Right lobe of liver (tissue), 6 donors: Measurements from ENCODE around the gene PAK2. TPM values are rescaled to one million over a fixed set of nuclear protein-coding genes. Genes with fewer than 3 reads are reported as not detected.
"Not testable (repeated sequence)": the region's sequence is repeated elsewhere in the genome, so short reads cannot be mapped to it uniquely, and the experiment has no call there.

ENCODE experiments used
- ATAC-seq, 4 donors: fragments of 200-7000 bp; cut with Tn5 transposase; one replicate each; pipeline ENCODE4 v1.9.1; 2020; ENCODE audit warnings: mild to moderate bottlenecking in 4 of 4, moderate library complexity in 4 of 4
- DNase-seq, 3 donors: peaks; one replicate each; pipeline ENCODE4 v3.0.0-alpha.2; 2020
- H3K27ac ChIP-seq, 3 donors: fragments of 200-600 bp; one replicate each; pipeline ENCODE4 v1.8.0; 2022
- H3K27me3 ChIP-seq, 2 donors: fragments of 200-600 bp; one replicate each; pipeline ENCODE4 v1.8.0; 2022
- H3K36me3 ChIP-seq, 4 donors: fragments of 200-600 bp; sonication (generic) in 1 of 4; one replicate each; pipeline versions ENCODE4 v1.5.1 to v1.8.0; 2017 to 2022; ENCODE audit warnings: control low read depth in 1 of 4
- H3K4me1 ChIP-seq, 4 donors: fragments of 200-600 bp; sonication (generic) in 1 of 4; one replicate each; pipeline versions ENCODE4 v1.5.1 to v1.8.0; 2017 to 2022; ENCODE audit warnings: control low read depth in 1 of 4
- H3K4me3 ChIP-seq, 3 donors: fragments of 200-600 bp; one replicate each; pipeline ENCODE4 v1.8.0; 2022
- H3K9me3 ChIP-seq, 4 donors: fragments of 200-600 bp; sonication (generic) in 1 of 4; one replicate each; pipeline versions ENCODE4 v1.5.1 to v1.8.0; 2017 to 2022; ENCODE audit warnings: control low read depth in 1 of 4
- CTCF ChIP-seq, 4 donors: fragments of 200-600 bp in 3 of 4; fragments of 450-650 bp in 1 of 4; IDR thresholded peaks; one replicate each; pipeline versions ENCODE4 v1.5.1 to v1.8.0; 2016 to 2022; ENCODE audit warnings: antibody characterized with exemption in 4 of 4, mild to moderate bottlenecking in 2 of 4
- POLR2A ChIP-seq: fragments of 450-650 bp; IDR thresholded peaks from one replicate; pipeline ENCODE4 v1.6.1; 2017; ENCODE audit warnings: antibody characterized with exemption, mild to moderate bottlenecking
- WGBS: methylation state at CpG from one replicate; pipeline ENCODE4 v1.1.6; 2018; ENCODE audit warnings: low coverage, low lambda C conversion rate; ENCODE audit not compliant: insufficient coverage; ENCODE audit errors: missing lambda C conversion rate; 5-methylcytosine and 5-hydroxymethylcytosine counted together
- intact Hi-C, 2 donors: fragments of 100-400 bp; cut with DNase I; formaldehyde crosslinking; loops; one replicate each; pipeline versions ENCODE4 v1.11.2 to v1.14.1; 2022
- total RNA-seq, 6 experiments: library from RNA; depleted of rRNA in 2 of 6; stranded (reverse); fragments of >200 nt in 2 of 6; fragmentation: NEBNext Ultra II Directional in 3 of 6; extraction: Animal tissue kit (Norgen Biotek cat#: 25700) in 3 of 6; gene quantifications; one replicate each; pipeline versions ENCODE4 v1.1.0 to v1.2.4, GENCODE V29; 2016 to 2023
- donor health status: DM: no; HTN: yes; CAD: no.
- donor health status: DM: no; HTN: no; CAD: no.
- donor health status: DM: no; HTN: no; CAD: no.
- donor health status: DM: no; HTN: yes; CAD: no.
- donor health status: DM: no; HTN: yes; CAD: no.

PAK2 gene
- total RNA-seq, 6 experiments from 2014 or later, result 35.7 to 59.6 (median 42.0) TPM

GRCh38 chr3:196849180-196849741 is 109.6 kb downstream of the PAK2 start:
- Histone ChIP-seq H3K4me1 (no peaks in the 10 kb centered on the region), H3K27ac (no peak overlapping the region), H3K27me3 (no peaks in the 10 kb centered on the region), H3K9me3 (no peaks in the 10 kb centered on the region), H3K4me3 (no peak overlapping the region), H3K36me3 (no peaks in the 10 kb centered on the region)
- TF ChIP-seq CTCF (IDR thresholded peaks at IDR 0.05) (no peak), POLR2A (no peak)
- 72% methylated on average over 10 of the region's 11 CpGs for WGBS
- ATAC-seq (no peak), DNase-seq (no peak)
- intact Hi-C loops, result loop anchor here in 1 of 2 donors (10.0 kb wide), 1 partner anchor 116 kb away; the partner anchor contains the start of gene PIGZ

- not testable (repeated sequence) for H3K9me3 ChIP-seq, H3K27ac ChIP-seq, DNase-seq, ATAC-seq, H3K4me1 ChIP-seq, H3K4me3 ChIP-seq, H3K36me3 ChIP-seq, H3K27me3 ChIP-seq
- 96% methylated on average over 5 of the region's 8 CpGs for WGBS
- intact Hi-C loops, result loop anchor here in 1 of 2 donors (10.0 kb wide), 1 partner anchor 82 kb away; the partner anchor contains the start of gene NCBP2
Measured at GRCh38 chr3:196863000-196863399, 123.3 kb downstream of the PAK2 start.

- Histone ChIP-seq H3K36me3 (no peaks in the 10 kb centered on the region), H3K9me3 (no peaks in the 10 kb centered on the region), H3K4me1 (peaks cover 0 to 17% (median 0%) of the 10 kb centered on the region in 4 donors), H3K27me3 (no peaks in the 10 kb centered on the region), H3K4me3 (peak overlapping the region; percentile 95 to 98 (median 98)), H3K27ac (peak overlapping the region; percentile 47 to 83 (median 49))
- WGBS, result 19% methylated on average over 6 of the region's 6 CpGs
- no peak for TF ChIP-seq CTCF (IDR thresholded peaks at IDR 0.05)
- TF ChIP-seq POLR2A, result no peak
- ATAC-seq (no peak), DNase-seq (no peak)
- intact Hi-C loops, result loop anchor here in 1 of 2 donors (10.0 kb wide), 1 partner anchor 78 kb away; the partner anchor contains the start of gene NCBP2
Measured at GRCh38 chr3:196867155-196867506, 127.5 kb downstream of the PAK2 start.

GRCh38 chr3:196867507-196868296 is 128.0 kb downstream of the PAK2 start, which contains the start of gene SENP5:
Gene SENP5, plus strand, starts transcription at chr3:196867920. Its CDS starts 17,262 bp downstream, at chr3:196885182.
- intact Hi-C loops, result loop anchor here in 1 of 2 donors (10.0 kb wide), 1 partner anchor 77 kb away; the partner anchor contains the start of gene NCBP2
- DNase-seq, result peak; percentile 94 to 95 (median 95)
- H3K27me3 ChIP-seq, result no peaks in the 10 kb centered on the region
- H3K27ac ChIP-seq, result peak within 1 kb of the TSS; percentile 71 to 91 (median 83)
- peak; percentile 95 for TF ChIP-seq POLR2A
- TF ChIP-seq CTCF (IDR thresholded peaks at IDR 0.05), result no peak
- H3K4me1 ChIP-seq, result peaks cover 0 to 17% (median 0%) of the 10 kb centered on the region in 4 donors
- 1% methylated on average over 10 of the region's 93 CpGs for WGBS
- H3K36me3 ChIP-seq, result no peaks in the 10 kb centered on the region
- H3K9me3 ChIP-seq, result no peaks in the 10 kb centered on the region
- peak within 1 kb of the TSS; percentile 95 to 98 (median 98) for H3K4me3 ChIP-seq
- ATAC-seq, result peak; percentile 99

GRCh38 chr3:196868297-196868661 is 128.6 kb downstream of the PAK2 start:
- Histone ChIP-seq H3K9me3 (no peaks in the 10 kb centered on the region), H3K27ac (peak overlapping the region; percentile 71 to 91 (median 83)), H3K27me3 (no peaks in the 10 kb centered on the region), H3K4me1 (peaks cover 0 to 17% (median 0%) of the 10 kb centered on the region in 4 donors), H3K36me3 (no peaks in the 10 kb centered on the region), H3K4me3 (peak overlapping the region; percentile 95 to 98 (median 98))
- DNase-seq (peak in 1 of 3 donors; percentile 50), ATAC-seq (peak; percentile 2 to 20 (median 8))
- WGBS, result 0% methylated on average over 19 of the region's 29 CpGs
- intact Hi-C loops, result loop anchor here in 1 of 2 donors (10.0 kb wide), 1 partner anchor 77 kb away; the partner anchor contains the start of gene NCBP2
- TF ChIP-seq CTCF (IDR thresholded peaks at IDR 0.05) (no peak), POLR2A (no peak)
